Panc1 (cell line): ENCODE data around the gene SERPINA10. TPM values are rescaled to one million over a fixed set of nuclear protein-coding genes. Genes with fewer than 3 reads are reported as not detected.

Experiments
- ATAC-seq: fragments of 200-7000 bp; cut with Tn5 transposase; 2 replicates; pipeline ENCODE4 v1.9.1; 2020; ENCODE audit warnings: mild to moderate bottlenecking, moderate library complexity
- BruUV-seq: library from RNA; stranded (reverse); fragments of 400-500 nt; replicated peaks from 2 replicates; lab custom pipeline; 2021; lab: Mats Ljungman, UMichigan
- CTCF ChIA-PET: fragments of 300-600 bp; sonication (Branson Sonifier 250); formaldehyde crosslinking; loops from one replicate; lab custom pipeline; 2022; ENCODE audit warnings: antibody characterized with exemption; lab: Charles Lee
- POLR2A ChIA-PET: fragments of 300-600 bp; sonication (Branson Sonifier 250); formaldehyde crosslinking; loops from one replicate; lab custom pipeline; 2022; ENCODE audit warnings: antibody characterized with exemption; lab: Charles Lee
- DNase-seq: peaks from one replicate; pipeline ENCODE4 v3.0.0-alpha.2; 2010; ENCODE audit warnings: low read depth, low spot score
- H3K27ac ChIP-seq: 2 replicates; pipeline ENCODE4 v1.5.1; 2011; ENCODE audit warnings: mild to moderate bottlenecking, low read length, inconsistent platforms
- H3K27me3 ChIP-seq: fragments of 200-500 bp; sonication (Bioruptor generic); 2 replicates; pipeline ENCODE4 v1.6.0; 2014; ENCODE audit warnings: low read length, inconsistent platforms; ENCODE audit not compliant: control insufficient read depth, insufficient read depth
- H3K36me3 ChIP-seq: fragments of 200-500 bp; sonication (Bioruptor generic); 2 replicates; pipeline ENCODE4 v1.5.1; 2014; ENCODE audit warnings: inconsistent platforms, mild to moderate bottlenecking, low read length, moderate library complexity; ENCODE audit not compliant: control insufficient read depth, insufficient read depth
- H3K4me1 ChIP-seq: 2 replicates; pipeline ENCODE4 v1.5.1; 2011; ENCODE audit warnings: inconsistent platforms, mild to moderate bottlenecking, low read length, moderate library complexity; ENCODE audit not compliant: control insufficient read depth, insufficient read depth
- H3K4me3 ChIP-seq, 2 experiments: 2 replicates each; pipeline ENCODE4 v1.5.1; 2011 to 2012; ENCODE audit warnings: low read depth in 2 of 2, low read length in 2 of 2, mild to moderate bottlenecking in 2 of 2, inconsistent platforms in 1 of 2, moderate library complexity in 1 of 2
- H3K9me3 ChIP-seq: fragments of 200-500 bp; sonication (Bioruptor generic); 2 replicates; pipeline ENCODE4 v1.5.1; 2014; ENCODE audit warnings: low read depth, mild to moderate bottlenecking, inconsistent platforms, low read length, moderate library complexity; ENCODE audit not compliant: control insufficient read depth, insufficient read depth
- POLR2AphosphoS5 ChIP-seq: IDR thresholded peaks from 2 replicates; pipeline ENCODE4 v1.6.1; 2012; ENCODE audit warnings: mild to moderate bottlenecking, low read depth, low read length, moderate library complexity
- REST ChIP-seq, 2 experiments: IDR thresholded peaks; 2 replicates each; pipeline ENCODE4 v1.6.1; 2011 to 2012; ENCODE audit warnings: low read depth in 2 of 2, control low read depth in 1 of 2, low read length in 1 of 2, mild to moderate bottlenecking in 1 of 2, moderate library complexity in 1 of 2; ENCODE audit not compliant: insufficient read depth in 1 of 2
- SIN3A ChIP-seq: IDR thresholded peaks from 2 replicates; pipeline ENCODE4 v1.6.1; 2012; ENCODE audit warnings: low read depth, mild to moderate bottlenecking, low read length, moderate library complexity, borderline replicate concordance; ENCODE audit not compliant: insufficient read depth
- TCF7L2 ChIP-seq: IDR thresholded peaks from 2 replicates; pipeline ENCODE4 v1.6.1; 2011; ENCODE audit warnings: mild to moderate bottlenecking, low read depth, low read length, inconsistent platforms
- in situ Hi-C: cut with HindIII; loops from 2 replicates; pipeline ENCODE4 v1.10.0; 2016; ENCODE audit warnings: low sequenced_read_pairs, low pct_unique_long_range_greater_than_20kb
- intact Hi-C: fragments of 100-400 bp; cut with micrococcal nuclease; formaldehyde crosslinking; loops from one replicate; pipeline ENCODE4 v1.10.0; 2022; ENCODE audit not compliant: unreplicated experiment
- total RNA-seq: library from RNA; stranded (reverse); gene quantifications from one replicate; pipeline ENCODE4 v1.2.1, GENCODE V29; 2021; ENCODE audit not compliant: unreplicated experiment
- TF ChIP-seq, protein P1 (sequence below): fragments of 450-650 bp; IDR thresholded peaks from 2 replicates; pipeline ENCODE4 v1.5.1; 2017; ENCODE audit warnings: mild to moderate bottlenecking

Gene SERPINA10
- total RNA-seq, 1 experiment from 2014 or later, result 0.03 TPM

GRCh38 chr14:94317259-94317658 is 24.2 kb upstream of the SERPINA10 start:
- no peak for DNase-seq

GRCh38 chr14:94316692-94317091 is 23.6 kb upstream of the SERPINA10 start:
- Histone ChIP-seq H3K4me3 (no peak overlapping the region), H3K36me3 (no peaks in the 10 kb centered on the region), H3K9me3 (no peaks in the 10 kb centered on the region), H3K4me1 (no peaks in the 10 kb centered on the region), H3K27me3 (no peaks in the 10 kb centered on the region), H3K27ac (no peak overlapping the region)
- intact Hi-C loops (no loop called here), in situ Hi-C loops (no loop called here)
- POLR2A ChIA-PET, result no interaction called here
- BruUV-seq, result no TSS peak
- ATAC-seq (no peak), DNase-seq (no peak)
- TF ChIP-seq, protein P1, sequence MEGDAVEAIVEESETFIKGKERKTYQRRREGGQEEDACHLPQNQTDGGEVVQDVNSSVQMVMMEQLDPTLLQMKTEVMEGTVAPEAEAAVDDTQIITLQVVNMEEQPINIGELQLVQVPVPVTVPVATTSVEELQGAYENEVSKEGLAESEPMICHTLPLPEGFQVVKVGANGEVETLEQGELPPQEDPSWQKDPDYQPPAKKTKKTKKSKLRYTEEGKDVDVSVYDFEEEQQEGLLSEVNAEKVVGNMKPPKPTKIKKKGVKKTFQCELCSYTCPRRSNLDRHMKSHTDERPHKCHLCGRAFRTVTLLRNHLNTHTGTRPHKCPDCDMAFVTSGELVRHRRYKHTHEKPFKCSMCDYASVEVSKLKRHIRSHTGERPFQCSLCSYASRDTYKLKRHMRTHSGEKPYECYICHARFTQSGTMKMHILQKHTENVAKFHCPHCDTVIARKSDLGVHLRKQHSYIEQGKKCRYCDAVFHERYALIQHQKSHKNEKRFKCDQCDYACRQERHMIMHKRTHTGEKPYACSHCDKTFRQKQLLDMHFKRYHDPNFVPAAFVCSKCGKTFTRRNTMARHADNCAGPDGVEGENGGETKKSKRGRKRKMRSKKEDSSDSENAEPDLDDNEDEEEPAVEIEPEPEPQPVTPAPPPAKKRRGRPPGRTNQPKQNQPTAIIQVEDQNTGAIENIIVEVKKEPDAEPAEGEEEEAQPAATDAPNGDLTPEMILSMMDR, result no peak
- CTCF ChIA-PET, result no interaction called here

More at GRCh38 chr14:94317259-94317658, 24.2 kb upstream of the SERPINA10 start:
- TF ChIP-seq SIN3A, result no peak
- TF ChIP-seq TCF7L2, result no peak
- no peak for TF ChIP-seq REST (IDR thresholded peaks at IDR 0.05; ENCODE audit: insufficient read depth in 1 of 2, low read depth in 2 of 2, low read length in 1 of 2)
- TF ChIP-seq POLR2AphosphoS5, result no peak
- BruUV-seq, result no TSS peak
- no peak overlapping the region for H3K27ac ChIP-seq
- in situ Hi-C loops, result no loop called here
- no peaks in the 10 kb centered on the region for H3K9me3 ChIP-seq
- ChIA-PET CTCF (no interaction called here), POLR2A (no interaction called here)
- no peak for ATAC-seq
- intact Hi-C loops, result no loop called here
- H3K36me3 ChIP-seq, result no peaks in the 10 kb centered on the region
- H3K4me1 ChIP-seq, result no peaks in the 10 kb centered on the region
- no peak overlapping the region for H3K4me3 ChIP-seq
- no peaks in the 10 kb centered on the region for H3K27me3 ChIP-seq

DNA sequence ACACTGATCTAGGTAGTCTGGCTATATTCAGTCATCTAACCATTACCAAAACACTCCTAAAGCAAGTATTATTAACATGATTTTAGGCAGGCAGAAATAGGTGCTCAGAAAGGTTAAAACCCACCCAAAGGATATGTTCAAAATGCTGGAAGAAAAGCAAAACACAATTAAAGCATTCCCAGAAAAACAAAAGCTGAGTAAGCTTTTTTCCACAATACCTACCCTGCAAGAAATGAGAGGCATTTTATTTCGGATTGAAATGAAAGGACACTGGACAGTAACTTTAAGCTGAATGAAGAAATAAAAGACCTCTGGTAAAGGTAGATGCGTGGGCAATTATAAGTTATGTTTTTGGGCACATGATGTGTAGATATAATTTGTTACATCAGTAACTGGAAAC is 21.8 kb upstream of the SERPINA10 start:
- Histone ChIP-seq H3K27me3 (no peaks in the 10 kb centered on the region), H3K9me3 (no peaks in the 10 kb centered on the region), H3K36me3 (no peaks in the 10 kb centered on the region), H3K4me1 (no peaks in the 10 kb centered on the region), H3K27ac (no peak overlapping the region), H3K4me3 (no peak overlapping the region)
- no TSS peak for BruUV-seq
- intact Hi-C loops (no loop called here), in situ Hi-C loops (no loop called here)
- no peak for ATAC-seq
- TF ChIP-seq POLR2AphosphoS5, result no peak
- TF ChIP-seq REST (IDR thresholded peaks at IDR 0.05; ENCODE audit: insufficient read depth in 1 of 2, low read depth in 2 of 2, low read length in 1 of 2), result no peak
- TF ChIP-seq TCF7L2, result no peak
- TF ChIP-seq, protein P1, result no peak
- TF ChIP-seq SIN3A, result no peak
- DNase-seq, result no peak
- ChIA-PET CTCF (no interaction called here), POLR2A (no interaction called here)
